Measurements from ENCODE around the gene WDR86. TPM values are rescaled to one million over a fixed set of nuclear protein-coding genes. Genes with fewer than 3 reads are reported as not detected.

The WDR86 gene
- total and polyA plus RNA-seq, 2 of the 4 experiments (the other 2 are of a cell fraction): not detected

GRCh38 chr7:151383638-151384351, 26.0 kb downstream of the WDR86 start:
- CTCF ChIA-PET: interaction anchor here (0.6 to 0.9 kb wide), 2 partner anchors 15 to 84 kb away, joined by 4 read pairs; no protein-coding TSS in a partner anchor
- Histone ChIP-seq H3K18ac (ENCODE audit: low read depth, low read length) (no peak overlapping the region), H4K91ac (ENCODE audit: insufficient read depth, low read depth, low read length) (no peak overlapping the region), H2AK9ac (replicated peaks; ENCODE audit: low read depth, low read length, poor library complexity) (no peak overlapping the region), H4K5ac (ENCODE audit: low read depth, low read length) (no peak overlapping the region), H3K14ac (replicated peaks; ENCODE audit: low read depth, low read length) (no peak overlapping the region), H3K36me3 (ENCODE audit: control insufficient read depth, insufficient read depth, low read length) (no peaks in the 10 kb centered on the region; the same call in 1 of the 2 replicates), H3K9me1 (ENCODE audit: insufficient read depth, low read length) (no peaks in the 10 kb centered on the region), H3K27me3 (ENCODE audit: control insufficient read depth, insufficient read depth, low read length) (peaks cover 48% of the 10 kb centered on the region), H3K23ac (ENCODE audit: low read depth, low read length) (no peak overlapping the region), H2BK5ac (ENCODE audit: low read depth, low read length, poor library complexity, severe bottlenecking) (no peak overlapping the region), H2AK5ac (ENCODE audit: low read depth, low read length) (no peak overlapping the region), H2BK120ac (ENCODE audit: low read depth, low read length) (no peak overlapping the region), H2AFZ (replicated peaks; ENCODE audit: low read length, poor library complexity) (no peak overlapping the region), H2BK20ac (ENCODE audit: low read depth, low read length) (no peak overlapping the region), H3K27ac (ENCODE audit: insufficient read depth, low read length) (no peak overlapping the region), H3K9me3 (ENCODE audit: control insufficient read depth, insufficient read depth, low read length) (peaks cover 6% of the 10 kb centered on the region), H3K56ac (ENCODE audit: extremely low read depth, insufficient read depth, low read length) (no peak overlapping the region), H2BK15ac (ENCODE audit: low read depth, low read length) (no peak overlapping the region), H3K4me3 (ENCODE audit: insufficient read depth, low read depth, low read length) (no peak overlapping the region), H3K4ac (ENCODE audit: low read depth, low read length) (no peak overlapping the region), H4K20me1 (ENCODE audit: insufficient read depth, low read length) (no peaks in the 10 kb centered on the region), H3K79me1 (ENCODE audit: low read depth in 1 of 2, low read length in 2 of 2) (no peaks in the 10 kb centered on the region), H3K9ac (ENCODE audit: low read depth, low read length) (no peak overlapping the region), H3K4me1 (ENCODE audit: control insufficient read depth, insufficient read depth, low read length) (no peaks in the 10 kb centered on the region), H4K8ac (ENCODE audit: low read depth in 2 of 2, low read length in 2 of 2) (no peak overlapping the region), H3K4me2 (ENCODE audit: low read depth, low read length) (no peak overlapping the region)
- no peak for ATAC-seq (ENCODE audit: low read depth)
- DNase-seq: no peak
- TF ChIP-seq RAD21 (IDR thresholded peaks at IDR 0.05; ENCODE audit: low read length): no peak
- no peak for TF ChIP-seq ELK1 (IDR thresholded peaks at IDR 0.05; ENCODE audit: borderline replicate concordance, low read depth, low read length)
- TF ChIP-seq SMC3 (IDR thresholded peaks at IDR 0.05; ENCODE audit: low read depth, low read length): no peak
- TF ChIP-seq CHD1 (IDR thresholded peaks at IDR 0.05; ENCODE audit: low read depth, low read length): no peak
- TF ChIP-seq CTCF (conservative IDR thresholded peaks at IDR 0.05; ENCODE audit: low read depth, low read length): no peak
- no peak for TF ChIP-seq USF2 (IDR thresholded peaks at IDR 0.05; ENCODE audit: low read depth, low read length)
- TF ChIP-seq POLR2A (IDR thresholded peaks at IDR 0.05; ENCODE audit: low read depth, low read length): no peak
- TF ChIP-seq CEBPB (IDR thresholded peaks at IDR 0.05; ENCODE audit: low read depth, low read length): no peak
- TF ChIP-seq RCOR1 (IDR thresholded peaks at IDR 0.05; ENCODE audit: insufficient replicate concordance, low read length): no peak
- TF ChIP-seq BHLHE40 (IDR thresholded peaks at IDR 0.05; ENCODE audit: low read depth, low read length): no peak
- TF ChIP-seq RFX5 (IDR thresholded peaks at IDR 0.05; ENCODE audit: low read depth, low read length): no peak
- TF ChIP-seq MAFK (IDR thresholded peaks at IDR 0.05; ENCODE audit: low read depth, low read length): no peak
- TF ChIP-seq MAZ (IDR thresholded peaks at IDR 0.05; ENCODE audit: borderline replicate concordance, low read depth, low read length): no peak
- no peak for TF ChIP-seq FOS (IDR thresholded peaks at IDR 0.05; ENCODE audit: low read depth, low read length)
- no peak for TF ChIP-seq NFE2L2 (IDR thresholded peaks at IDR 0.05; ENCODE audit: low read depth, low read length)
- no peak for TF ChIP-seq MXI1 (IDR thresholded peaks at IDR 0.05; ENCODE audit: borderline replicate concordance, low read depth, low read length)
- dilution Hi-C loops (cut with HindIII; ENCODE audit: low sequenced_read_pairs, unreplicated experiment) (no loop called here), intact Hi-C loops (cut with micrococcal nuclease) (no loop called here), in situ Hi-C loops (cut with MboI; ENCODE audit: low sequenced_read_pairs) (no loop called here)
- no TSS peak for BruUV-seq (replicated peaks)
- POLR2A ChIA-PET (ENCODE audit: unreplicated experiment): no interaction called here
- WGBS, 2 experiments (ENCODE audit: extremely low coverage in 2 of 2, insufficient read length in 1 of 2): 75% methylated on average over 7 of the region's 15 CpGs; no CpG with 5 or more reads in 1 of the 2 experiments
